HEK293 (cell line): ENCODE data around the gene BANF2.

Experiments used
- GLI2 ChIP-seq: fragments of 450-650 bp; formaldehyde crosslinking; IDR thresholded peaks from 2 replicates; pipeline ENCODE4; 2017; ENCODE audit warnings: missing biosample characterization, missing genetic modification characterization, low read depth, borderline replicate concordance
- KLF16 ChIP-seq: fragments of 450-650 bp; formaldehyde crosslinking; IDR thresholded peaks from 2 replicates; pipeline ENCODE4 v1.5.1; 2017; ENCODE audit warnings: missing biosample characterization, missing genetic modification characterization
- RBAK ChIP-seq: fragments of 450-650 bp; formaldehyde crosslinking; IDR thresholded peaks from 2 replicates; pipeline ENCODE4 v1.5.1; 2016; ENCODE audit warnings: missing biosample characterization, missing genetic modification characterization
- SETDB1 ChIP-seq: IDR thresholded peaks from one replicate; pipeline ENCODE4 v1.6.1; 2017; ENCODE audit warnings: mild to moderate bottlenecking, low read length, moderate library complexity, mixed read lengths; ENCODE audit not compliant: insufficient read length
- SP3 ChIP-seq: fragments of 450-650 bp; formaldehyde crosslinking; IDR thresholded peaks from 2 replicates; pipeline ENCODE4 v1.5.1; 2016; ENCODE audit warnings: missing biosample characterization, missing genetic modification characterization
- ZBTB48 ChIP-seq: fragments of 450-650 bp; formaldehyde crosslinking; IDR thresholded peaks from 2 replicates; pipeline ENCODE4 v1.5.1; 2016; ENCODE audit warnings: missing biosample characterization, missing genetic modification characterization
- ZFP37 ChIP-seq: fragments of 450-650 bp; formaldehyde crosslinking; IDR thresholded peaks from 2 replicates; pipeline ENCODE4 v1.5.1; 2016; ENCODE audit warnings: missing biosample characterization, missing genetic modification characterization
- ZIC2 ChIP-seq: fragments of 450-650 bp; formaldehyde crosslinking; IDR thresholded peaks from 2 replicates; pipeline ENCODE4 v1.5.1; 2016; ENCODE audit warnings: missing biosample characterization, missing genetic modification characterization
- ZNF114 ChIP-seq: fragments of 450-650 bp; formaldehyde crosslinking; IDR thresholded peaks from 2 replicates; pipeline ENCODE4 v1.5.0; 2017; ENCODE audit warnings: missing biosample characterization, missing genetic modification characterization
- ZNF132 ChIP-seq: fragments of 450-650 bp; formaldehyde crosslinking; IDR thresholded peaks from 2 replicates; pipeline ENCODE4 v1.5.1; 2017; ENCODE audit warnings: missing biosample characterization, missing genetic modification characterization, borderline replicate concordance
- ZNF146 ChIP-seq: fragments of 450-650 bp; formaldehyde crosslinking; IDR thresholded peaks from 2 replicates; pipeline ENCODE4 v1.5.1; 2016; ENCODE audit warnings: missing biosample characterization, missing genetic modification characterization
- ZNF184 ChIP-seq: fragments of 450-650 bp; IDR thresholded peaks from 2 replicates; pipeline ENCODE4 v1.5.1; 2018; ENCODE audit warnings: missing biosample characterization, mild to moderate bottlenecking, missing genetic modification characterization
- ZNF391 ChIP-seq: fragments of 450-650 bp; formaldehyde crosslinking; IDR thresholded peaks from 2 replicates; pipeline ENCODE4 v1.5.1; 2016; ENCODE audit warnings: low read depth, missing biosample characterization, missing genetic modification characterization, borderline replicate concordance
- ZNF561 ChIP-seq: fragments of 450-650 bp; IDR thresholded peaks from 2 replicates; pipeline ENCODE4 v1.5.1; 2018; ENCODE audit warnings: missing biosample characterization, missing genetic modification characterization, borderline replicate concordance
- ZNF654 ChIP-seq: fragments of 450-650 bp; formaldehyde crosslinking; IDR thresholded peaks from 2 replicates; pipeline ENCODE4 v1.5.1; 2016; ENCODE audit warnings: low read depth, missing biosample characterization, missing genetic modification characterization
- ZNF791 ChIP-seq: fragments of 450-650 bp; formaldehyde crosslinking; IDR thresholded peaks from 2 replicates; pipeline ENCODE4 v1.5.1; 2016; ENCODE audit warnings: missing biosample characterization, missing genetic modification characterization
- ZSCAN16 ChIP-seq: fragments of 450-650 bp; formaldehyde crosslinking; IDR thresholded peaks from 2 replicates; pipeline ENCODE4 v1.5.1; 2016; ENCODE audit warnings: missing biosample characterization, missing genetic modification characterization
- TF ChIP-seq, protein P1 (sequence below): fragments of 450-650 bp; formaldehyde crosslinking; optimal IDR thresholded peaks from 2 replicates; pipeline ENCODE3; 2016; ENCODE audit warnings: missing biosample characterization, mild to moderate bottlenecking, missing genetic modification characterization
- TF ChIP-seq, protein P2 (sequence below): fragments of 450-650 bp; formaldehyde crosslinking; IDR thresholded peaks from 2 replicates; pipeline ENCODE4 v1.5.1; 2017; ENCODE audit warnings: missing biosample characterization, missing genetic modification characterization
- TF ChIP-seq, protein P3 (sequence below): fragments of 450-650 bp; formaldehyde crosslinking; IDR thresholded peaks from 2 replicates; pipeline ENCODE4 v1.5.1; 2016; ENCODE audit warnings: missing biosample characterization, missing genetic modification characterization
- TF ChIP-seq, protein P4 (sequence below): fragments of 450-650 bp; formaldehyde crosslinking; IDR thresholded peaks from 2 replicates; pipeline ENCODE4 v1.5.1; 2016; ENCODE audit warnings: missing biosample characterization, missing genetic modification characterization, low read depth

BANF2 gene

GRCh38 chr20:17680836-17681725 is 18.7 kb upstream of the BANF2 start (continued):
- TF ChIP-seq GLI2 (tag by site-specific recombination), result no peak
- no peak for TF ChIP-seq KLF16 (tag by site-specific recombination)
- TF ChIP-seq ZIC2 (tag by site-specific recombination), result no peak; the same call in 1 of the 2 replicates
- TF ChIP-seq ZNF114 (tag by site-specific recombination), result no peak
- TF ChIP-seq ZNF561, result no peak
- no peak for TF ChIP-seq ZNF791 (tag by site-specific recombination)
- TF ChIP-seq SP3, result no peak
- TF ChIP-seq ZBTB48 (tag by site-specific recombination), result no peak
- no peak for TF ChIP-seq ZNF654
- no peak for TF ChIP-seq ZNF146
- no peak for TF ChIP-seq ZSCAN16 (tag by site-specific recombination)
- TF ChIP-seq ZNF132, result no peak
- TF ChIP-seq SETDB1, result no peak
- no peak for TF ChIP-seq ZNF391 (tag by site-specific recombination)
- no peak for TF ChIP-seq ZFP37 (tag by site-specific recombination)
- TF ChIP-seq ZNF184, result no peak
- TF ChIP-seq RBAK, result no peak
- TF ChIP-seq, protein P1, sequence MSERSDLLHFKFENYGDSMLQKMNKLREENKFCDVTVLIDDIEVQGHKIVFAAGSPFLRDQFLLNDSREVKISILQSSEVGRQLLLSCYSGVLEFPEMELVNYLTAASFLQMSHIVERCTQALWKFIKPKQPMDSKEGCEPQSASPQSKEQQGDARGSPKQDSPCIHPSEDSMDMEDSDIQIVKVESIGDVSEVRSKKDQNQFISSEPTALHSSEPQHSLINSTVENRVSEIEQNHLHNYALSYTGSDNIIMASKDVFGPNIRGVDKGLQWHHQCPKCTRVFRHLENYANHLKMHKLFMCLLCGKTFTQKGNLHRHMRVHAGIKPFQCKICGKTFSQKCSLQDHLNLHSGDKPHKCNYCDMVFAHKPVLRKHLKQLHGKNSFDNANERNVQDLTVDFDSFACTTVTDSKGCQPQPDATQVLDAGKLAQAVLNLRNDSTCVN, result peak; percentile 17
- TF ChIP-seq, protein P2, sequence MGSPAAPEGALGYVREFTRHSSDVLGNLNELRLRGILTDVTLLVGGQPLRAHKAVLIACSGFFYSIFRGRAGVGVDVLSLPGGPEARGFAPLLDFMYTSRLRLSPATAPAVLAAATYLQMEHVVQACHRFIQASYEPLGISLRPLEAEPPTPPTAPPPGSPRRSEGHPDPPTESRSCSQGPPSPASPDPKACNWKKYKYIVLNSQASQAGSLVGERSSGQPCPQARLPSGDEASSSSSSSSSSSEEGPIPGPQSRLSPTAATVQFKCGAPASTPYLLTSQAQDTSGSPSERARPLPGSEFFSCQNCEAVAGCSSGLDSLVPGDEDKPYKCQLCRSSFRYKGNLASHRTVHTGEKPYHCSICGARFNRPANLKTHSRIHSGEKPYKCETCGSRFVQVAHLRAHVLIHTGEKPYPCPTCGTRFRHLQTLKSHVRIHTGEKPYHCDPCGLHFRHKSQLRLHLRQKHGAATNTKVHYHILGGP, result no peak
- TF ChIP-seq, protein P3, sequence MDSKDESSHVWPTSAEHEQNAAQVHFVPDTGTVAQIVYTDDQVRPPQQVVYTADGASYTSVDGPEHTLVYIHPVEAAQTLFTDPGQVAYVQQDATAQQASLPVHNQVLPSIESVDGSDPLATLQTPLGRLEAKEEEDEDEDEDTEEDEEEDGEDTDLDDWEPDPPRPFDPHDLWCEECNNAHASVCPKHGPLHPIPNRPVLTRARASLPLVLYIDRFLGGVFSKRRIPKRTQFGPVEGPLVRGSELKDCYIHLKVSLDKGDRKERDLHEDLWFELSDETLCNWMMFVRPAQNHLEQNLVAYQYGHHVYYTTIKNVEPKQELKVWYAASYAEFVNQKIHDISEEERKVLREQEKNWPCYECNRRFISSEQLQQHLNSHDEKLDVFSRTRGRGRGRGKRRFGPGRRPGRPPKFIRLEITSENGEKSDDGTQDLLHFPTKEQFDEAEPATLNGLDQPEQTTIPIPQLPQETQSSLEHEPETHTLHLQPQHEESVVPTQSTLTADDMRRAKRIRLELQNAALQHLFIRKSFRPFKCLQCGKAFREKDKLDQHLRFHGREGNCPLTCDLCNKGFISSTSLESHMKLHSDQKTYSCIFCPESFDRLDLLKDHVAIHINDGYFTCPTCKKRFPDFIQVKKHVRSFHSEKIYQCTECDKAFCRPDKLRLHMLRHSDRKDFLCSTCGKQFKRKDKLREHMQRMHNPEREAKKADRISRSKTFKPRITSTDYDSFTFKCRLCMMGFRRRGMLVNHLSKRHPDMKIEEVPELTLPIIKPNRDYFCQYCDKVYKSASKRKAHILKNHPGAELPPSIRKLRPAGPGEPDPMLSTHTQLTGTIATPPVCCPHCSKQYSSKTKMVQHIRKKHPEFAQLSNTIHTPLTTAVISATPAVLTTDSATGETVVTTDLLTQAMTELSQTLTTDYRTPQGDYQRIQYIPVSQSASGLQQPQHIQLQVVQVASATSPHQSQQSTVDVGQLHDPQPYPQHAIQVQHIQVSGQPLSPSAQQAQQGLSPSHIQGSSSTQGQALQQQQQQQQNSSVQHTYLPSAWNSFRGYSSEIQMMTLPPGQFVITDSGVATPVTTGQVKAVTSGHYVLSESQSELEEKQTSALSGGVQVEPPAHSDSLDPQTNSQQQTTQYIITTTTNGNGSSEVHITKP (tag by site-specific recombination), result no peak
- TF ChIP-seq, protein P4, sequence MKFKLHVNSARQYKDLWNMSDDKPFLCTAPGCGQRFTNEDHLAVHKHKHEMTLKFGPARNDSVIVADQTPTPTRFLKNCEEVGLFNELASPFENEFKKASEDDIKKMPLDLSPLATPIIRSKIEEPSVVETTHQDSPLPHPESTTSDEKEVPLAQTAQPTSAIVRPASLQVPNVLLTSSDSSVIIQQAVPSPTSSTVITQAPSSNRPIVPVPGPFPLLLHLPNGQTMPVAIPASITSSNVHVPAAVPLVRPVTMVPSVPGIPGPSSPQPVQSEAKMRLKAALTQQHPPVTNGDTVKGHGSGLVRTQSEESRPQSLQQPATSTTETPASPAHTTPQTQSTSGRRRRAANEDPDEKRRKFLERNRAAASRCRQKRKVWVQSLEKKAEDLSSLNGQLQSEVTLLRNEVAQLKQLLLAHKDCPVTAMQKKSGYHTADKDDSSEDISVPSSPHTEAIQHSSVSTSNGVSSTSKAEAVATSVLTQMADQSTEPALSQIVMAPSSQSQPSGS (tag by site-specific recombination), result no peak
